CD14-positive monocyte (primary cell): ENCODE data around the gene PYGO2. TPM values are rescaled to one million over a fixed set of nuclear protein-coding genes. Genes with fewer than 3 reads are reported as not detected.
"Not testable (repeated sequence)": the region's sequence is repeated elsewhere in the genome, so short reads cannot be mapped to it uniquely, and the experiment has no call there.

Experiments
- DNase-seq, 3 donors: peaks; one replicate each; pipeline ENCODE4 v3.0.0-alpha.2; 2011 to 2022
- H2AFZ ChIP-seq: 2 replicates; pipeline ENCODE4 v1.6.0; 2012; ENCODE audit warnings: mild to moderate bottlenecking, low read depth, low read length, inconsistent platforms; ENCODE audit not compliant: insufficient read depth, poor library complexity, severe bottlenecking
- H3K27ac ChIP-seq, 2 donors: 1 replicate in 1 of 2; 2 replicates in 1 of 2; pipeline ENCODE4 v1.5.1; 2012 to 2013; ENCODE audit warnings: low read length in 2 of 2, control low read depth in 1 of 2, inconsistent platforms in 1 of 2, low read depth in 1 of 2, mild to moderate bottlenecking in 1 of 2
- H3K27me3 ChIP-seq, 2 donors: one replicate each; pipeline versions ENCODE4 v1.6.0 to v1.6.1; 2011 to 2013; ENCODE audit warnings: low read length in 2 of 2; ENCODE audit not compliant: control insufficient read depth in 2 of 2, insufficient read depth in 2 of 2
- H3K36me3 ChIP-seq, 2 donors: replicated peaks in 1 of 2; 1 replicate in 1 of 2; 2 replicates in 1 of 2; pipeline versions ENCODE4 v1.5.1 to v1.6.1; 2012 to 2013; ENCODE audit warnings: low read length in 2 of 2, control low read depth in 1 of 2, inconsistent platforms in 1 of 2, mild to moderate bottlenecking in 1 of 2; ENCODE audit not compliant: insufficient read depth in 2 of 2, control insufficient read depth in 1 of 2
- H3K4me1 ChIP-seq, 2 donors: 1 replicate in 1 of 2; 2 replicates in 1 of 2; pipeline versions ENCODE4 v1.5.1 to v1.6.1; 2012 to 2013; ENCODE audit warnings: low read length in 2 of 2, control low read depth in 1 of 2, inconsistent platforms in 1 of 2, mild to moderate bottlenecking in 1 of 2, moderate library complexity in 1 of 2; ENCODE audit not compliant: insufficient read depth in 2 of 2, control insufficient read depth in 1 of 2
- H3K4me2 ChIP-seq: replicated peaks from 2 replicates; pipeline ENCODE3; 2012; ENCODE audit warnings: low read length, moderate library complexity, mild to moderate bottlenecking; ENCODE audit not compliant: poor library complexity, severe bottlenecking; ENCODE audit errors: extremely low read depth
- H3K4me3 ChIP-seq, 3 experiments: fragments of 200-600 bp in 1 of 3; sonication (generic) in 1 of 3; replicated peaks in 1 of 3; 1 replicate in 2 of 3; 2 replicates in 1 of 3; pipeline ENCODE4 v1.5.1; 2011 to 2013; ENCODE audit warnings: low read length in 3 of 3, mild to moderate bottlenecking in 3 of 3, control low read depth in 2 of 3, low read depth in 2 of 3, inconsistent platforms in 1 of 3, moderate library complexity in 1 of 3
- H3K79me2 ChIP-seq: 2 replicates; pipeline ENCODE4 v1.6.0; 2012; ENCODE audit warnings: mild to moderate bottlenecking, control low read depth, inconsistent platforms, low read length, moderate library complexity; ENCODE audit not compliant: insufficient read depth
- H3K9ac ChIP-seq: 2 replicates; pipeline ENCODE4 v1.6.0; 2017; ENCODE audit warnings: low read length, mild to moderate bottlenecking; ENCODE audit not compliant: insufficient read depth, poor library complexity, severe bottlenecking
- H3K9me3 ChIP-seq, 2 donors: replicated peaks in 1 of 2; 1 replicate in 1 of 2; 2 replicates in 1 of 2; pipeline versions ENCODE4 v1.5.1 to v1.6.1; 2012 to 2013; ENCODE audit warnings: low read length in 2 of 2, control low read depth in 1 of 2; ENCODE audit not compliant: control insufficient read depth in 1 of 2, insufficient read depth in 1 of 2
- H4K20me1 ChIP-seq: 2 replicates; pipeline ENCODE4 v1.6.0; 2012; ENCODE audit warnings: mild to moderate bottlenecking, low read length, control low read depth, moderate library complexity; ENCODE audit not compliant: insufficient read depth
- H3K27ac Mint-ChIP-seq, 7 donors: one replicate each; pipeline ENCODE4 v1.8.0; 2020; ENCODE audit warnings: mild to moderate bottlenecking in 7 of 7, mixed read lengths in 7 of 7, moderate library complexity in 6 of 7, inconsistent platforms in 2 of 7
- H3K27me3 Mint-ChIP-seq, 3 donors: one replicate each; pipeline ENCODE4 v1.8.0; 2021 to 2022; ENCODE audit warnings: low read depth in 3 of 3, mild to moderate bottlenecking in 3 of 3, mixed read lengths in 3 of 3, moderate library complexity in 3 of 3, inconsistent platforms in 1 of 3
- H3K36me3 Mint-ChIP-seq, 2 donors: one replicate each; pipeline ENCODE4 v1.8.0; 2020; ENCODE audit warnings: mixed read lengths in 2 of 2, inconsistent platforms in 1 of 2, mild to moderate bottlenecking in 1 of 2
- H3K4me1 Mint-ChIP-seq: one replicate; pipeline ENCODE4 v1.8.0; 2020; ENCODE audit warnings: mild to moderate bottlenecking, mixed read lengths
- H3K4me3 Mint-ChIP-seq, 2 donors: one replicate each; pipeline ENCODE4 v1.8.0; 2020; ENCODE audit warnings: mild to moderate bottlenecking in 2 of 2, mixed read lengths in 2 of 2, moderate library complexity in 1 of 2
- H3K9me3 Mint-ChIP-seq, 7 donors: one replicate each; pipeline ENCODE4 v1.8.0; 2020 to 2022; ENCODE audit warnings: mixed read lengths in 7 of 7, mild to moderate bottlenecking in 6 of 7, moderate library complexity in 6 of 7, inconsistent platforms in 2 of 7
- WGBS: methylation state at CpG from one replicate; pipeline ENCODE4 v1.1.5; 2013; ENCODE audit warnings: missing lambda C conversion rate; ENCODE audit not compliant: insufficient coverage; 5-methylcytosine and 5-hydroxymethylcytosine counted together
- intact Hi-C, 2 donors: fragments of 100-400 bp; cut with micrococcal nuclease; formaldehyde crosslinking; loops; one replicate each; pipeline versions ENCODE4 v1.15.0 to v1.15.1; 2023
- polyA plus RNA-seq, 3 donors: library from polyadenylated mRNA; depleted of rRNA in 1 of 3; unstranded in 2 of 3; stranded (reverse) in 1 of 3; fragments of 300-500 nt in 2 of 3; fragments of >200 nt in 1 of 3; fragmentation: Illumina TruSeq in 2 of 3; gene quantifications; 1 replicate in 2 of 3; 2 replicates in 1 of 3; pipeline ENCODE4 v1.2.3, GENCODE V29; 2012 to 2021
- TF ChIP-seq, protein P1 (sequence below): fragments of 200-600 bp; IDR thresholded peaks from one replicate; pipeline ENCODE4 v1.8.0; 2022; ENCODE audit warnings: antibody characterized with exemption, mild to moderate bottlenecking

PYGO2 gene
- polyA plus RNA-seq, 3 donors = 8.2 to 12.5 (median 12.0) TPM

- H4K20me1 ChIP-seq = peaks cover 37% of the 10 kb centered on the region
- no peaks in the 10 kb centered on the region for H3K27me3 ChIP-seq
- no peaks in the 10 kb centered on the region for H3K27me3 Mint-ChIP-seq
- no peak overlapping the region for H3K4me3 Mint-ChIP-seq
- H3K9me3 Mint-ChIP-seq = peaks cover 0 to 2% (median 0%) of the 10 kb centered on the region in 7 donors
- 33% methylated on average over 4 of the region's 6 CpGs for WGBS
- H2AFZ ChIP-seq = no peak overlapping the region
- peak overlapping the region in 3 of 7 donors; percentile 37 to 74 (median 50) for H3K27ac Mint-ChIP-seq
- intact Hi-C loops = no loop called here
- TF ChIP-seq, protein P1, sequence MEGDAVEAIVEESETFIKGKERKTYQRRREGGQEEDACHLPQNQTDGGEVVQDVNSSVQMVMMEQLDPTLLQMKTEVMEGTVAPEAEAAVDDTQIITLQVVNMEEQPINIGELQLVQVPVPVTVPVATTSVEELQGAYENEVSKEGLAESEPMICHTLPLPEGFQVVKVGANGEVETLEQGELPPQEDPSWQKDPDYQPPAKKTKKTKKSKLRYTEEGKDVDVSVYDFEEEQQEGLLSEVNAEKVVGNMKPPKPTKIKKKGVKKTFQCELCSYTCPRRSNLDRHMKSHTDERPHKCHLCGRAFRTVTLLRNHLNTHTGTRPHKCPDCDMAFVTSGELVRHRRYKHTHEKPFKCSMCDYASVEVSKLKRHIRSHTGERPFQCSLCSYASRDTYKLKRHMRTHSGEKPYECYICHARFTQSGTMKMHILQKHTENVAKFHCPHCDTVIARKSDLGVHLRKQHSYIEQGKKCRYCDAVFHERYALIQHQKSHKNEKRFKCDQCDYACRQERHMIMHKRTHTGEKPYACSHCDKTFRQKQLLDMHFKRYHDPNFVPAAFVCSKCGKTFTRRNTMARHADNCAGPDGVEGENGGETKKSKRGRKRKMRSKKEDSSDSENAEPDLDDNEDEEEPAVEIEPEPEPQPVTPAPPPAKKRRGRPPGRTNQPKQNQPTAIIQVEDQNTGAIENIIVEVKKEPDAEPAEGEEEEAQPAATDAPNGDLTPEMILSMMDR = no peak
- no peak overlapping the region for H3K9ac ChIP-seq
- H3K36me3 Mint-ChIP-seq = peaks cover 28 to 46% of the 10 kb centered on the region in 2 donors
- peaks cover 18 to 26% of the 10 kb centered on the region in 2 donors for H3K4me1 ChIP-seq
- H3K79me2 ChIP-seq = peaks cover 56% of the 10 kb centered on the region
- H3K9me3 ChIP-seq = no peaks in the 10 kb centered on the region
- no peak overlapping the region for H3K4me2 ChIP-seq
- peaks cover 17% of the 10 kb centered on the region for H3K4me1 Mint-ChIP-seq
- no peak for DNase-seq
- H3K36me3 ChIP-seq = peaks cover 30 to 38% of the 10 kb centered on the region in 2 donors
- H3K4me3 ChIP-seq = no peak overlapping the region
- no peak overlapping the region for H3K27ac ChIP-seq
These were observed 25.7 kb upstream of the PYGO2 start for GRCh38 chr1:154987326-154987725.

- H2AFZ ChIP-seq, H3K4me3 ChIP-seq, H3K9ac ChIP-seq, H3K9me3 Mint-ChIP-seq, H3K27ac ChIP-seq, intact Hi-C loops, H3K4me3 Mint-ChIP-seq, H3K27me3 ChIP-seq, H3K4me2 ChIP-seq, DNase-seq, H3K27me3 Mint-ChIP-seq, H3K27ac Mint-ChIP-seq, H3K9me3 ChIP-seq: not testable (repeated sequence)
- peaks cover 19 to 27% of the 10 kb centered on the region in 2 donors for H3K4me1 ChIP-seq
- H4K20me1 ChIP-seq = peaks cover 37% of the 10 kb centered on the region
- peaks cover 56% of the 10 kb centered on the region for H3K79me2 ChIP-seq
- H3K36me3 ChIP-seq = peaks cover 30 to 38% of the 10 kb centered on the region in 2 donors
- WGBS = no CpG with 5 or more reads among the region's 4 CpGs
- peaks cover 17% of the 10 kb centered on the region for H3K4me1 Mint-ChIP-seq
- H3K36me3 Mint-ChIP-seq = peaks cover 28 to 43% of the 10 kb centered on the region in 2 donors
These were observed 25.2 kb upstream of the PYGO2 start for GRCh38 chr1:154986736-154987135.
